ENCODE measurements around the gene ZNF124.
A peak's percentile ranks its signal among the peaks of the same experiment; 100 is the strongest.
"Not testable (repeated sequence)": the region's sequence is repeated elsewhere in the genome, so short reads cannot be mapped to it uniquely, and the experiment has no call there.

Gene ZNF124

DNA sequence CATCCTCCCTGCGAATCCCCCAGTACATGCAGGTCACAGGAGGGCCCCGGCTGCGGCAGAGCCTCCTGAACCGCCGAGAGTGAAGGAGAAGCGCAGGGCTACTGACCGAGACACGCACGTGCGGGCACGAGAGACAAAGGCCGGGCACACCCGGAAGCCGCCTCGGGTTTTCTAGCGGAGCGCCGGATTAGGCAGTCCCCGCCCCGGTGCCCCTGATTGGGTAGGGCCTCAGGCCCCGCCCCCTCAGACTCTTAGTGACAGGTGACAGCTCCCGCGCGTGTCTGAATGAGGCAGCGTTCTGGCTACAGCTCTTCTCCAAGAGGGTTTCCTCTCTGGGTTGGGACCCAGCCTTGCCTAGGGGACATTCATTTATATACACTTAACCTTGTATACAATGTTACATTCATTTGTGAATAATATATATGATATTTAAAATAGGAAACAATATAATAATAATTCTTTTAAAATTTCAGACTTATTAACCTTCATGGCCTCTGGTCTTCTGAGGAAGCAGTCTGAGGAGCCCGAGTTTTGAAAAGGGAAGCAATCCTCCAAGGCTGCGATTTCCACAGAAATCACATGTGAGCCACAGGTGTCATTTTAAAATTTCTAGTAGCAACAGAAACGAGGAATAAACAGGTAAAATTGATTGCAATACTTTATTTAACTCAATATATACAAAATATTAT, at the start of gene ZNF124:
ZNF124 (minus strand) TSS at position 146 of the 689 bp plus-strand sequence; CDS start at position 3, 143 bp downstream.
- DNase-seq = not testable (repeated sequence)

DNA sequence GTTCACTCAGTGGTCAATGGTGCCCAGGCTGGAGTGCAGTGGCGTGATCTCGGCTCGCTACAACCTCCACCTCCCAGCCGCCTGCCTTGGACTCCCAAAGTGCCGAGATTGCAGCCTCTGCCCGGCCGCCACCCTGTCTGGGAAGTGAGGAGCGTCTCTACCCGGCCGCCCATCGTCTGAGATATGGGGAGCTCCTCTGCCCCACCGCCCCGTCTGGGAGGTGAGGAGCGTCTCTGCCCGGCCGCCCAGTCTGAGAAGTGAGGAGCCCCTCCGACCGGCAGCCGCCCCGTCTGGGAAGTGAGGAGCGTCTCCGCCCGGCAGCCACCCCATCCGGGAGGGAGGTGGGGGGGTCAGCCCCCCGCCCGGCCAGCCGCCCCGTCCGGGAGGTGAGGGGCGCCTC, 48.5 kb upstream of the ZNF124 start:
- DNase-seq = not testable (repeated sequence)

DNA sequence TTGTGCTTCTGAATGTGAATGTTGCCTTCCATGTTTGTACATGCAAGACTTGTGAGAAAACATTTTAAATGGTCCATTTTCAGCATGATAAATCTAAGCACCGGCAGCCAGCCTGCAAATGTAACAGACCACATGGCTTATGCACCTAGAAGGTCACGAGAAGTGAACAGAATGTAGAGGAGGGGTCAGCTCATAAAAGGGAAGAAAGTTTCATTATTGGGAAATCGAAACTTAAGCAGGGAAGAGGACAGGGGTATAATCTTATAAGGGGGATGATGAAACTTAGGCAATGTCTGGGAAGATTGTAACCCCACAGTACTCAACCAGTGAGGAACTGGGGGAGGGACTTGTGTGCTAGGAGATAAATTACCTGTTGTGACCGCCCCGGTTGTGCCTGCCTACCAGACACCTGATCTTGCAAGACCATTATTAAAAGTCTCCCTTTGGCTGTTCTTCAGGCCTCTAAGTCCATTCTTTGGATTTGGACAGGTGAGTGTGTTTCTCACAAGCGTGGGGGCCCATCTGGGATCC, 46.4 kb upstream of the ZNF124 start:
- no peak for DNase-seq

DNA sequence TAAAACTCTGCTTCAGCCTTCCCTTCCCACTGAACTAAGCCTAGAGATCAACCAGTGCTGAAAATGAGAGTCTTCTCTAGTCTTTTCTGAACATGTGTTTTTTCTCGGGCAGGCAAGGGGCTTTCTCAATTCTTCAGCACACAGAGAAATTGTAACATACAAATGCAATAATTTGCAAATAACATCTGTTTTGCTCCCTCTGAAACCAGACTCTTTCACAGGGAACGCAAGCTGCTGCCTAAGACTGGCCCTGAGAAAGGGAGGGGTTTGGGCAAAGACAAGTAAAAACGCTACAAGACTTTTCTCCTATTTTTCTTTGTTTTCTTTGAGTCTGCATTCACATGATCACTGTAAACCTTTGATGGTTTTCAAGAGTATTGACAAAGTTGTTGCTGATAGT, 44.4 kb upstream of the ZNF124 start:
- no peak for DNase-seq

DNA sequence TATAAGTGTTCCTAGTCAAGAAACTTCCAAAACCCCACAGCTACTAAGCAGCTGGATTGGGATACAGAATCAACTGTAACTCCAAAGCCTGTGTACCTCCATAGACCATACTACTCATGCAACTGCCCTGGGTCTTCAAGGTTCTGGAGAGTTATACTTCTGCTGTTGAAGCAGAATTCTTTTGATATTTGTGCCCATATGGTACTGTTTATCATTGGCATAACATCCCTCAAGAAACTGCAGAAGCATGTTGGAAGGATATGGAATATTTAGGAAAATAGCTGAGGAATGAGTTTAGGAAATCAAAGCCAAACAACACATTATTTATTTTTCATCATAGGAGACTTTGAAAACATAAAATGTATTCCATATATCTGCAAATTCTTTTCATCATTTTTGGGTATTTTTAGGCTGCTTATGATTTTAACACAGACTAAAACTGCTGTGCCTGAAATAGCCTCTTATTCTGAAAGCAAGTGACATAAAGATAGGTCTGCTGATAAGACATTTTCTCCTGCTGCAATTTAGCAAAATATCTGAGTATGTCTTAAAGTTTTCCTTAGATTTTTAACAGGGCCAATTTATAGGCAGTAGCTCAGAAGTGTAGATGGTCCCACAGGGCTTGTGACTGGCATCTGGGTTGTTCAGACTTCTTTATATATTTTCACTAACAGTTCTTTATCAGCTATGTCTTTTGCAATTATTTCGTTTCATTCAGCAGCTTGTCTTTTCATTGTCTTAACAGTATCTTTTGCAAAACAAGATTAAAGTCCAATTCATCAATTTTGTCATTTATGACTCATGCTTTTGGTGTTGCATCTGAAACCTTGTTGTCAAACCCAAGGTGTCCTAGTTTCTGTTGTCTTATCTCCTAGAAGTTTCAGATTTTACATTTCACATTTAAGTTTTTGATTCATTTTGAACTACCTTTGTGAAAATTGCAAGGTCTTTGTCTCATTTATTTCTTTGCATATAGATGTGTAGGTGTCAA, 41.1 kb upstream of the ZNF124 start:
- DNase-seq = no peak

DNA sequence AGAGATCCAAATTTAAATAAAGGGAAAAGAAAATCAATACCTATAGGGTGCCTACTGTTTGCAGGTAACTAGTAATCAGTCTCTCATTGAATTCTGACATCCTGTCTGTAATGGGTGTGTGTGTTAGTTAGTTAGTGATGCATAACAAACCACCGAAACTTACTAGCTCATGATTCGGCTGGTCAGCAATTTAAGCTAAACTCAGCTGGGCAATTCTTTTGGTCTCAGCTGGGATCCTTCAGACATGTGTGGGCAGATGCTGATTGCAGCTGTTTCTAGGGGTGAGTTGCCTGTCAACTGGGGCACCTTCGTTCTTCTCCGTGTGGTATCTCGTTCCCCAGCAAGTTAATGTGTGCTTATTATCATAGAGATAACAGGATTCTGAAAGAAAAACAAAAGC, 40.2 kb upstream of the ZNF124 start:
- DNase-seq = no peak

DNA sequence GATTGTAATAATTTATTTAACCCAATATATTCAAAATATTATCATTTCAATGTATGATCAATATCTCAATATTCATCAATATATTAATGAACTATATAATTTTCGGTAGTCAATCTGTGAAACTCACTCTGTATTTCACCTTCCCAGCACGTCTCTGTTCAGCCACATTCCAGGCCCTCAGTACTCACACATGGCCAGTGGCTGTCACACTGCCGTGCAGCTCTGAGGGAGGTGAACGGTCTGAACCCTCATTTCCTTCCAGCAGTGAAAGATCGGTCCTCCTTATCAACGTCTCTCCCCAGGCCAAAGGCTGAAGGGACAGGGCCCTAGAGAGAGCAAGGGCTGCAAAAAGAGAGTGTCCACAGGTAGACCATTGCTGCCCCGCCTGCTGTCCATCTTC, 39.5 kb upstream of the ZNF124 start:
- DNase-seq = no peak

DNA sequence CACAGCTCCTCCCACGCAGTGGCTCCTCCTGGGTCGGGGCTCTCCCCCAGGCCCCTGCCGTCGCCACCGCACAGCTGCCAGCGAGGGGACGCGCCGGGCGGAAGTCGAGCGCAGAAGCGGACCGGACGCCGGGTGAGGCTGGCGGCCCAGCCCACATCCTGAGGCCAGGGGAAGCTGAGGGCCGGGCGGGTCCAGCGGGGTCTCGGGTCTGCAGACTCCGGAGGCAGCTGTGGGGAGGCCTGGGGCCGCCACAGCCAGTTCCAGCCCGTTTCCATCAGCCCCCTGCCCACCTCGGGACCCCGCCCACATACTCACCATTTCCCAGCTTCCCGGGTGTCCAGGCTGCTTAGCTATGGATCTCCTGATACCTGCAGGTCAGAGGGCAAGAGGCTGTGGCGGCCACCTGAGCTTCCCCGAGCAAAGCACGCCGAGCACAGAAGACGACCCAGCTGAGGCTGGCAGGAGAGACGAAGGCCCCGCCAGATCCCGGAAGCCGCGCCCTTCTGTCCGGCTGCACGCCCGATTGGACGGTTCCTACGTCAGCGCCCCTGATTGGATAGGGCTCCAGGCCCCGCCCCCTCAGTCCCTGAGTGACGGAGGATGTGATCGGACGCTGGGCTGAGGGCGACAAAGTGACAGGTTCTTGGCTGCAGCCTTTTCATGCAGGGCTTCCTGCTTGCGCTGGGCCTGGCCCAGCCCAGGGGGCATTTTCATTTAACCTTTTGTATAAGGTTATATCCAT, 38.7 kb upstream of the ZNF124 start:
- DNase-seq = peak; percentile 97

DNA sequence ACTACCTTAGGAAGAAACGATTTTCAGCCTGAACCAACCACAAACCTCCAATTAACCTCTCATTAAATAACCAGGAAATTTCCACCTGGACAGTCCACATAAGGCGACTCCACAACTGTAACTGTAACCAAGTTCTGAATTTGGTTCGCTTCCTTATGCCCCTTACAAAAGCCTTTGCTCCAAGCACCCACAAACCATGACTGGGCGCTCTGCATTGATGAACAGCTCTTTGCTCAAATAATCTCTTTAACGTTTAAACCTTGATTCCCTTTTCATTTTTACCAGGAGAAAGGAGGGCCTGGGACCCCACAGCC, 38.2 kb upstream of the ZNF124 start:
- no peak for DNase-seq

DNA sequence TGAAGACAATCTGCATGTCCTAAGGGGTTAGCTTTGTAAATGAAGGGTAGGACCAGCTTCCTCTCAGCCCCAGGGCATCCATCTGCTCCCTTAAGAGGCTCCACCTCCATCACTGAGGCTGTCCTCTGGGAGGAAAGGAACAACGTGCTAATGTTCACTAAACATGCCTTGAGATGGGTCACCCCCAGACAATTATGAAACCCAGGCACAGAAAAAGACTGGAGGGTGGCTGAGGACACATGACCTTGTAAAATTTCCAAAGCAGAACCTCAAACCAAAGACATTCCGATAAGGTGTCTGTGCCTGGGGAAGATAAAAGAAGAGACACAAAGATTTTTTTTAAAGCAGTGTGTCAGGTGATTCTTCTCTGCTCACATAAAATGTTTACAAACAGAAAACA, 37.6 kb upstream of the ZNF124 start:
- DNase-seq = no peak

DNA sequence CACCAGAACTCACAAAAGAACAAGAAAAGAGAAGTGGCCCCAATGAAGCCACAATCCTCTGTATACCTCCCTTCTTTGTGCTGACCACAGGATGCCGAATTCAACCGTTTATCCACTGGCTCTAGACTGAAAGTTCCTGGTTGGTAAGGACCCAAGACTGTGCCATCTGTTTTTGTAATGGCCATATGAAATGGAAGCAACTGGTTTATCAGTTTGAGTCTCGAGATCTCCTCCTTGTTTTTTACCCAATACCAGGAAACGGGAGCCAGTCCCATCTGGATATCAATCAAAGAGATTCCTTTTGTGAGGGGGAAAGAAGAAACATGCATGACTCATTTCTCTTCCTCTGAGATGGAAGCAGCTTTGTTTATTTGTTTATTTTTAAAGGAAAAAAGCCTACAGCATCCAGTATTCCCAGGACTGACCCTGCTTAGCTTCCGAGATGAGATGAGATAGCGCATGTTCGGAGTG, 32.4 kb upstream of the ZNF124 start:
- DNase-seq = no peak

DNA sequence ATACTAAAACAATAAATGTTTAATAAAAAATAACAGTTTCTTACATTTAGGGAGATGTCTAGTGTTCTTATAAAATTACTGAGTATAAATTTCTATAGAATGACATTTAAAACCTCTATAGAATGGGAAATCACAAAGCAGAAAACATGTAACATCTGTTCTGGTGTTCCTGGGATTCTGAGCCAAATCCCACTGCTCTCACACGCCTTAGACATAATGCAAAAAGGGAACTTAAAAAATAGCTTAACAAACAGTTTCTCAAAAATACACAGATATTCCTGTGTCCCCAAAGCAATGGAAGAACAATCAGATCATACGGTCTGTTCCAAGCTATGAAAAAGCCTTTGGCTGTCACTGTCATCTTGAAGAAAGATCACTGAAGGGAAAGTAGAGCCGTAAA, 27.0 kb upstream of the ZNF124 start:
- DNase-seq = no peak

DNA sequence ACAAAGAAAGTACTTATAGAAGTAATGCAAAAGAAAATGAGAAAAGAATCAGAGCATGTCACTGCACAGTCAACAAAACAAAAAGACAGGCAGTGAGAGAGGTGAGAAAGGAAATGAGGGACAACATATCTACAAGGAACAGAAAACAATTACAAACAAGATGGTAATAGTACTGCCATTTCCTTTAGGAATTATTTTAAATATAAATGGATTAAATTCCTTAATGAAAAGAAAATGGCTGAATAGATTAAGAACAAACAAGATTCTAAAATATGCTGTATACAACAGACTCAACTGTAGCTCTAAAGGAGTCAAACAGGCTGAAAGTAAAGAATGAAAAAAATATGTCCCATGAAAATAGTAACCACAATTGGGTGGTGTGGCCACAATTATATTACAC, 22.1 kb upstream of the ZNF124 start:
- no peak for DNase-seq

DNA sequence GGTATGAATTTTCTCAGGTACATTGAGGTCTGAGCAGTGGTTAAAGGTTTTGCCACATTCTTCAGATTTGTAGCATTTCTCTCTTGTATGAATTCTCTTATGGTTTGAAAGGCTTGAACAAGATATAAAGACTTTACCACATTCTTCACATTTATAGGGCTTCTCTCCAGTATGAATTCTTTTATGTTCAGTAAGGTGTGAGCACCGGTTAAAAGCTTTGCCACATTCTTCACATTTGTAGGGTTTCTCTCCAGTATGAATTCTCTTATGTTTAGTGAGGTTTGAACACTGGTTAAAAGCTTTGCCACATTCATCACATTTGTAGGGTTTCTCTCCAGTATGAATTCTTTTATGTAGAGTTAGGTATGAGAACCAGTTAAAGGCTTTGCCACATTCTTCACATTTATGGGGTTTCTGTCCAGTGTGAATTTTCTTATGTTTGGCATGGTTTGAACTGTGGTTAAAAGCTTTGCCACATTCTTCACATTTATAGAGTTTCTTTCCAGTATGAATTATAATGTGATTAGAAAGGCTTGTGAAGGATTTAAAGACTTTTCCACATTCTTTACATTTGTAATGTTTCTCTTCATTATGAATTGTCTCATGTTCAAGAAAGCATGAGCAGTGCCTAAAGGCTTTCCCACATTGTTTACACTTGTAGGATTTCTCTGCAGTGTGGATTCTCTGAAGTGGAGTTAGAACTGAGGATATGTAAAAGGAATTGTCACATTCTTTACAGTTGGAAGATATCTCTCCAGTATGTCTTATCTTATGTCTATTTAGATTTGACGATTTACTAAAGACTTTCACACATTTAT, 18.4 kb upstream of the ZNF124 start:
- DNase-seq = no peak

DNA sequence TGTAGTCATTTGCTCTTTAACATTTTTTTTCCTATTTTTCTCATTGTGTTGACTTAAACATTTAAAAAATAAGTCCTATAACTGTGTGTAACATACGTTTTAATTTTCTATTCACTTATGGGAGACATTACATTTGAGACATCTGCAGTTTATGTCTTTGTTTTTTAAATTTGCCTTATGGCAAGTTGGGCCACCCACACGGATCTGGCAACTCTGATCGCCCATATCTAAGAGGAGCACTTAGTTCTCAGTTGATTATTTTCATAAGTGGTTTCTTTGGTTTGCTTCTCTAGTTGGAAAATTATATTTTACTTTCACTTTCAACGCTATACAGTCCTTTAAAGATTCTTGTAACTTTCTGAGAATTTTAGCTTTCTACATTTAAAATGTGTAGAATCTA, 13.8 kb upstream of the ZNF124 start:
- DNase-seq = no peak

DNA sequence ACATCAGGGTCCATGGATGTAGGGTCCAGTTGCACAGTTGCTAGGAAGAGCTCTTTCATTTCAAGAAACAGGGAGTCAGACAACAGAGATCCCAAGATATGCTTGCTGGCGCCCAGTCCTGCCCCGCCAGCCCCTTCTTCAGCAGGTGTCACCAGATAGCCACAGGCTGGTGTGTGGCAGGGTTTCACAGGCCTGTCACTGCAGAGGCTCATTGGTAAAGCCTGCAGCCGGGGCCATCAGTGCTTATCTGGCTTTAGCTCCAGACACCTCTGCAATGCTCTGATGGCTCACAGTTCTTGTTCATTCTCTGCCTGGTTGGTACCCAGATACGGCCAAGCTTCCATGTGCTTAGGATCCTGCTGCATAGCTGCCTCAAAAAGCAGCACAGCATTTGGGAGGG, 12.4 kb upstream of the ZNF124 start:
- DNase-seq = no peak

DNA sequence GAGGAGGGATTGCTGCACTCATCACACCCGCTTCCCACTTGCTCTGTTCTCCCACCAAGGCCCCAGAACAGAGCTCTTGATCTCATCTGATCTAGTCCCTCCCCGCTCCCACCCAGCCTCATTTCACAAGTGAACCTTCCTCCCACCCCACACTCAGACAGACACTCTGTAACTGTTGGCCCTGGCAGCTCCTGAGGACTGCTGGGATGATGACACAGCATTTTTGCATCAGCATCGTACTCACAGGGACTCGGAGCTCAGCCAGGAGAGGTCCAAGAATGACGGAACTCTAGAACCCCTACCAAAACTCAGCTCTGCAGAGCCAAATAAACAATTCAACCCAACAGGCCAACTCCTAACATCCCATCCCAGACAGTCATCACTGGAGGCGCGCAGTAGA, 11.2 kb upstream of the ZNF124 start:
- DNase-seq = no peak

DNA sequence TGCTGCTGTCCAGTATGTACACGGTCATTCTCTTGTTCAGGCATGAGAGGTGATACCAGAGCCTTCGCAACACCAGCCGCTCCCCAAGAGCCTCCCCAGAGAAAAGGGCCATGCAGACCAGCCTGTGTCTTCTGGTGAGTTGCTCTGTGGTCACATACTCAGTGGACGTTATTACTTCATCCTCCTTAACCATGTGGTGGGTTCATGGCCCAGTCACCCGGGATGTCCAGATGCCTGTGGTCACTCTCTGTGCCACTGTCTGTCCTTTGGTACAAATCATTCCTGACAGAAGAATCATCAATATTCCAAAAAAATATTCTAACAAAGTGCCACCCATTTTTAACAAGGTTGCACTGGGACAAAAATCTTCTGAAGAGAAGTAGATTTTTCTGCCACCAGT, 8.8 kb upstream of the ZNF124 start:
- no peak for DNase-seq

DNA sequence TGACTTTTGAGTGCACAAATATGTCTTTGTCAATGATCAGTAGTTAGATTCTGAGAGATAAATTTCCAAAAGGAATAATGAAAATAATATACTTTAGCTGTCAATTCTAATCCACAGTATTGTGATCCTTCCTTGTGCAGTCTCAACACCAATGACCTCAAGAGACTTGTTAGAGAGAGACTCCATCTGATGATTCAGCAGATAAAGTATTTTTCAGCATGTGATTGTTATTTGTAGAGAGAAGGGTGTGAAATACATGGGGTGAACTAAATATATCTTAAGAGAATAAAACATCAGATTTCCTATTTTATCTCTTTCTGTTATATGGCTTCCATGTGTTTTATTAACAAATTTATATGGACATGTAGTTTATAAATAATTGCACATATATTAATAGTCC, 5.9 kb upstream of the ZNF124 start:
- no peak for DNase-seq

DNA sequence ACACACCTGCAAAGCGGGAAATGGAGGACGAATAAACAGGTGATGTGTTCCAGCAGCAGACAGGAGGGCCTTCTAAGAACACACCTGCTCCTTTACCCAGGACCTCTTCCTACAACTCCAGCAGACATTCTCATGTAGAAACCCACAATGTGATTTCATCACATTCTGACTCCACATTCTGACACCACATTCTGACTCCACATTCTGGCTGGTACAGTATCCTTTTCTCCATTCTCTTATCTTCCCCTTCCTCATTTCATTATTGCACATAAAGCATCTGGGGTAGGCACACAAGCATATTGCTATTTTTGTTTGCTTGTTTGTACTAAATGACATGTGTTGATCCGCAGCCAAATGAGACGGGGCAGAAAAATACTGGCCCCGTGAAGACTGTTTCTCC, 3.6 kb upstream of the ZNF124 start:
- no peak for DNase-seq

DNA sequence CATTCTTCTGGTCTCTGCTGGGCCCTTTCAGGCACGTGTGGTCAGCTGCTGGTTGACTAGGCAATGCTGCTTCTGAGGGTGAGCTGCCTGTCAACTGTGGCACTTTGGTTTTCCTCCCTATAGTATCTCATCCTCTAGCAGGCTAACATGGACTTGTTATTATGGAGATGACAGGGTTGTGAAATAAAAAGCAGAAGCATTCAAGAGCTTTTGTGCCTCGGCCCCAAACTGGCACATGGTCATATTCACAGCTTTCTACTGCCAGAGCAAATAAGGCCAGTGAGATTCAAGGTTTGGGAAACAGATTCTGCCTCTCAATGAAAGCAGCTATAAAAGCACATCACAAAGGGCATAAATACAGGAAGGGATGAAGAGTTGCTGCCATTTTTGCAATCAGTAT, 1.6 kb upstream of the ZNF124 start:
- DNase-seq = no peak

DNA sequence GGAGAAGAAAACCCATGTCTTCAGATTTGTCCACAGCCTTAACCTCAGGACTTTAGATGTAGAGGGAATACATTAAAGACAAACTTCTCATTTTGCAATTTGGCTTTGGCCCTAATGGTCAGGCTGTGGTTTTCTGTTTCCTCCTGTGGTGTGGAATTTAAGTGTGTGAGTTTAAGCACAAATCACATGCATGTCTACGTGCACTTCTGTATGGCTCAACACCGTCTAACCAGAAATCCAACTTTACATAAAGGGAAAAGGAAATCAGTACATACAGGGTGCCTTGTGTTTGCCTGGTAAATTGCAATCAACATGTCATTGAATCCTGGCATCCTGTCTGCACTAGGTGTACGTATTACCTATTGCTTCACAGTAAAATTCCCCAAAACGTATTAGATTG, 1.2 kb upstream of the ZNF124 start:
- DNase-seq = no peak

Data from CD4-positive, alpha-beta T cell treated with Interleukin-17A for 4 hours (primary cell).